Calu3 (cell line): Measurements from ENCODE around the gene LNX2. TPM values are rescaled to one million over a fixed set of nuclear protein-coding genes. Genes with fewer than 3 reads are reported as not detected.

Experiments used
- BruUV-seq: library from RNA; stranded (reverse); fragments of 400-500 nt; replicated peaks from 2 replicates; lab custom pipeline; 2021; lab: Mats Ljungman, UMichigan
- CTCF ChIA-PET: fragments of 300-600 bp; sonication (Branson Sonifier 250); formaldehyde crosslinking; loops from one replicate; lab custom pipeline; 2022; ENCODE audit warnings: antibody characterized with exemption; lab: Charles Lee
- DNase-seq: peaks from one replicate; pipeline ENCODE4 v3.0.0; 2022
- H3K27ac Mint-ChIP-seq: one replicate; pipeline ENCODE4 v1.8.0; 2022; ENCODE audit warnings: mixed read lengths; ENCODE audit not compliant: unreplicated experiment
- H3K27me3 Mint-ChIP-seq: one replicate; pipeline ENCODE4 v1.8.0; 2022; ENCODE audit warnings: mixed read lengths; ENCODE audit not compliant: unreplicated experiment
- H3K36me3 Mint-ChIP-seq: one replicate; pipeline ENCODE4 v1.8.0; 2022; ENCODE audit warnings: mild to moderate bottlenecking, moderate library complexity, mixed read lengths; ENCODE audit not compliant: insufficient read depth, unreplicated experiment
- H3K4me1 Mint-ChIP-seq: one replicate; pipeline ENCODE4 v1.8.0; 2022; ENCODE audit warnings: mild to moderate bottlenecking, low read depth, mixed read lengths; ENCODE audit not compliant: unreplicated experiment
- H3K4me3 Mint-ChIP-seq: one replicate; pipeline ENCODE4 v1.8.0; 2022; ENCODE audit warnings: mild to moderate bottlenecking, low read depth, moderate library complexity, mixed read lengths; ENCODE audit not compliant: unreplicated experiment
- H3K9me3 Mint-ChIP-seq: one replicate; pipeline ENCODE4 v1.8.0; 2022; ENCODE audit warnings: low read depth, mixed read lengths; ENCODE audit not compliant: unreplicated experiment
- CTCF ChIP-seq: fragments of 200-600 bp; IDR thresholded peaks from one replicate; pipeline ENCODE4 v1.8.0; 2022; ENCODE audit warnings: antibody characterized with exemption; ENCODE audit not compliant: unreplicated experiment
- intact Hi-C: fragments of 100-400 bp; cut with micrococcal nuclease; formaldehyde crosslinking; loops from one replicate; pipeline ENCODE4 v1.10.0; 2022; ENCODE audit not compliant: unreplicated experiment
- total RNA-seq: library from RNA; stranded (reverse); gene quantifications from 2 replicates; pipeline ENCODE4 v1.2.3, GENCODE V29; 2022

The LNX2 gene
- total RNA-seq, 1 experiment from 2014 or later, result 11.0 TPM

GRCh38 chr13:27599845-27600553 is 20.3 kb downstream of the LNX2 start:
- peaks cover 12% of the 10 kb centered on the region for H3K4me1 Mint-ChIP-seq
- no peak overlapping the region for H3K27ac Mint-ChIP-seq
- intact Hi-C loops, result no loop called here

GRCh38 chr13:27599096-27599495 is 21.2 kb downstream of the LNX2 start:
- Mint-ChIP-seq H3K9me3 (no peaks in the 10 kb centered on the region), H3K4me1 (peaks cover 10% of the 10 kb centered on the region), H3K36me3 (no peaks in the 10 kb centered on the region), H3K27ac (no peak overlapping the region), H3K27me3 (no peaks in the 10 kb centered on the region), H3K4me3 (no peak overlapping the region)
- BruUV-seq, result no TSS peak
- intact Hi-C loops, result no loop called here
- no peak for TF ChIP-seq CTCF
- DNase-seq, result no peak
- CTCF ChIA-PET, result interaction anchor here (0.6 kb wide), 1 partner anchor 1288 kb away, joined by 5 read pairs; no protein-coding TSS in a partner anchor

More at GRCh38 chr13:27599845-27600553, 20.3 kb downstream of the LNX2 start:
- no peaks in the 10 kb centered on the region for H3K9me3 Mint-ChIP-seq
- CTCF ChIA-PET, result no interaction called here
- BruUV-seq, result no TSS peak
- H3K27me3 Mint-ChIP-seq, result no peaks in the 10 kb centered on the region
- no peaks in the 10 kb centered on the region for H3K36me3 Mint-ChIP-seq
- peak; percentile 33 for DNase-seq
- TF ChIP-seq CTCF, result no peak
- no peak overlapping the region for H3K4me3 Mint-ChIP-seq

- H3K27me3 Mint-ChIP-seq, result no peaks in the 10 kb centered on the region
- BruUV-seq, result no TSS peak
- no peak for TF ChIP-seq CTCF
- no peak overlapping the region for H3K4me3 Mint-ChIP-seq
- intact Hi-C loops, result no loop called here
- no peak for DNase-seq
- no peak overlapping the region for H3K27ac Mint-ChIP-seq
- H3K4me1 Mint-ChIP-seq, result peaks cover 1% of the 10 kb centered on the region
- H3K9me3 Mint-ChIP-seq, result no peaks in the 10 kb centered on the region
- H3K36me3 Mint-ChIP-seq, result no peaks in the 10 kb centered on the region
- CTCF ChIA-PET, result no interaction called here
These were observed 25.1 kb downstream of the LNX2 start for GRCh38 chr13:27595055-27595811.

GRCh38 chr13:27593267-27593666 is 27.1 kb downstream of the LNX2 start:
- DNase-seq, result no peak
- TF ChIP-seq CTCF, result no peak
- no peak overlapping the region for H3K4me3 Mint-ChIP-seq
- intact Hi-C loops, result no loop called here
- BruUV-seq, result no TSS peak
- H3K27me3 Mint-ChIP-seq, result no peaks in the 10 kb centered on the region
- CTCF ChIA-PET, result no interaction called here
- no peak overlapping the region for H3K27ac Mint-ChIP-seq
- no peaks in the 10 kb centered on the region for H3K4me1 Mint-ChIP-seq
- no peaks in the 10 kb centered on the region for H3K36me3 Mint-ChIP-seq
- no peaks in the 10 kb centered on the region for H3K9me3 Mint-ChIP-seq
